ENCODE results near the gene MYPOP. TPM values are rescaled to one million over a fixed set of nuclear protein-coding genes. Genes with fewer than 3 reads are reported as not detected.

The MYPOP gene
- total and polyA plus RNA-seq, 10 of the 15 experiments (the other 5 are each of a cell fraction or from before 2014, with no cell fraction given) = 0.47 to 9.4 (median 1.4) TPM

DNA sequence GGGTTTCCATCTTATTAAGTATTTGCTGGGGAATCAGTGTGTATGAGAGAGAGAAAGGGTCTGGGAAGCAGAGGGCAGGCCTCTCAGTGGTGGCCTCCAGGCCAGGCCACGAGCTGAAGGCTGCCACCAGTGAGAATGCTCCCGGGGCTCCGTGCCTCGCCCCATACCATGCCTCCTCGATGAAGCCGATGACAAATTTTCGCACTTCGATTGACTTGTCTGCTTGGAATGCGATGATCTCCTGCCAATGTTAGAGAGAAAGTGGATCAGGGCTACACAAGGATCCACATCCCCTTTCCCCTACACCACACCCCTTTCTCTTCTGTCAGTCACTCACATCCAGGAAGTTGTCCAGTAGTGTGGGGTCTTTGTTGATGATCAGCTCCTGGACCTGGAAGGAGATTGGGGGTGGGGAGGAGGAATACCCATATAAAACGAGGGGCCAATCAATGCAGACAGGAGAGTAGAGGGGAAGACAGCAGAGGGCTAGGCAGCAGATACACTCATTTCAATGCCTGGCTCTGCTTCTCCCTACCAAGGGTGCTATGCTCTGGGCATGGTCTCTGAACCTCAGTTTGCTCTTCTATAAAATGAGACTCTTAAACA, 50.2 kb downstream of the MYPOP start:
- Histone ChIP-seq H3K9me3 (replicated peaks; ENCODE audit: control insufficient read depth, insufficient read depth, low read length) (no peaks in the 10 kb centered on the region), H3K4me1 (ENCODE audit: control insufficient read depth, insufficient read depth, low read length) (no peaks in the 10 kb centered on the region), H3K9ac (ENCODE audit: control insufficient read depth, insufficient read depth, low read length) (no peak overlapping the region), H3K79me2 (ENCODE audit: control insufficient read depth, insufficient read depth, low read length) (peaks cover 2% of the 10 kb centered on the region; the same call in 1 of the 2 replicates), H3K36me3 (ENCODE audit: control insufficient read depth in 2 of 2, insufficient read depth in 2 of 2, low read length in 1 of 2) (peaks cover 33 to 51% of the 10 kb centered on the region in 2 experiments), H3K27me3 (replicated peaks in 1 of 2; ENCODE audit: control insufficient read depth in 2 of 2, insufficient read depth in 2 of 2, low read length in 1 of 2) (no peaks in the 10 kb centered on the region), H3K27ac (ENCODE audit: control insufficient read depth, insufficient read depth) (no peak overlapping the region), H3K4me3 (no peak overlapping the region), H4K20me1 (ENCODE audit: control insufficient read depth, insufficient read depth) (no peaks in the 10 kb centered on the region), H3K4me2 (ENCODE audit: control insufficient read depth, insufficient read depth) (no peak overlapping the region), H2AFZ (ENCODE audit: control insufficient read depth, low read depth, low read length) (no peak overlapping the region)
- WGBS (ENCODE audit: insufficient coverage, insufficient replicate concordance, low lambda C conversion rate, missing lambda C conversion rate) = 95% methylated on average over 10 of the region's 10 CpGs
- ChIA-PET POLR2A (no interaction called here), RAD21 (ENCODE audit: unreplicated experiment) (no interaction called here), SMC1A (ENCODE audit: uncharacterized antibody, unreplicated experiment) (no interaction called here), CTCF (interaction anchor here (0.5 to 0.8 kb wide), 2 partner anchors 35 to 55 kb away, joined by 3 to 4 read pairs; no protein-coding TSS in a partner anchor)
- FAIRE-seq (no peak), ATAC-seq (no peak), DNase-seq (ENCODE audit: low read depth, low spot score) (no peak)
- TF ChIP-seq RBBP5 (conservative IDR thresholded peaks at IDR 0.05) (no peak), BRCA1 (IDR thresholded peaks at IDR 0.05; ENCODE audit: low read depth, low read length) (no peak), KAT2A (conservative IDR thresholded peaks at IDR 0.05; ENCODE audit: control insufficient read depth, low read depth, low read length) (no peak)
- TF ChIP-seq, protein P1, sequence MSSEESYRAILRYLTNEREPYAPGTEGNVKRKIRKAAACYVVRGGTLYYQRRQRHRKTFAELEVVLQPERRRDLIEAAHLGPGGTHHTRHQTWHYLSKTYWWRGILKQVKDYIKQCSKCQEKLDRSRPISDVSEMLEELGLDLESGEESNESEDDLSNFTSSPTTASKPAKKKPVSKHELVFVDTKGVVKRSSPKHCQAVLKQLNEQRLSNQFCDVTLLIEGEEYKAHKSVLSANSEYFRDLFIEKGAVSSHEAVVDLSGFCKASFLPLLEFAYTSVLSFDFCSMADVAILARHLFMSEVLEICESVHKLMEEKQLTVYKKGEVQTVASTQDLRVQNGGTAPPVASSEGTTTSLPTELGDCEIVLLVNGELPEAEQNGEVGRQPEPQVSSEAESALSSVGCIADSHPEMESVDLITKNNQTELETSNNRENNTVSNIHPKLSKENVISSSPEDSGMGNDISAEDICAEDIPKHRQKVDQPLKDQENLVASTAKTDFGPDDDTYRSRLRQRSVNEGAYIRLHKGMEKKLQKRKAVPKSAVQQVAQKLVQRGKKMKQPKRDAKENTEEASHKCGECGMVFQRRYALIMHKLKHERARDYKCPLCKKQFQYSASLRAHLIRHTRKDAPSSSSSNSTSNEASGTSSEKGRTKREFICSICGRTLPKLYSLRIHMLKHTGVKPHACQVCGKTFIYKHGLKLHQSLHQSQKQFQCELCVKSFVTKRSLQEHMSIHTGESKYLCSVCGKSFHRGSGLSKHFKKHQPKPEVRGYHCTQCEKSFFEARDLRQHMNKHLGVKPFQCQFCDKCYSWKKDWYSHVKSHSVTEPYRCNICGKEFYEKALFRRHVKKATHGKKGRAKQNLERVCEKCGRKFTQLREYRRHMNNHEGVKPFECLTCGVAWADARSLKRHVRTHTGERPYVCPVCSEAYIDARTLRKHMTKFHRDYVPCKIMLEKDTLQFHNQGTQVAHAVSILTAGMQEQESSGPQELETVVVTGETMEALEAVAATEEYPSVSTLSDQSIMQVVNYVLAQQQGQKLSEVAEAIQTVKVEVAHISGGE (CRISPR knock-in tag; IDR thresholded peaks at IDR 0.05) = no peak
- TF ChIP-seq, protein P2, sequence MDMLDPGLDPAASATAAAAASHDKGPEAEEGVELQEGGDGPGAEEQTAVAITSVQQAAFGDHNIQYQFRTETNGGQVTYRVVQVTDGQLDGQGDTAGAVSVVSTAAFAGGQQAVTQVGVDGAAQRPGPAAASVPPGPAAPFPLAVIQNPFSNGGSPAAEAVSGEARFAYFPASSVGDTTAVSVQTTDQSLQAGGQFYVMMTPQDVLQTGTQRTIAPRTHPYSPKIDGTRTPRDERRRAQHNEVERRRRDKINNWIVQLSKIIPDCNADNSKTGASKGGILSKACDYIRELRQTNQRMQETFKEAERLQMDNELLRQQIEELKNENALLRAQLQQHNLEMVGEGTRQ (IDR thresholded peaks at IDR 0.05; ENCODE audit: borderline replicate concordance, low read depth, low read length) = no peak
- TF ChIP-seq, protein P3, sequence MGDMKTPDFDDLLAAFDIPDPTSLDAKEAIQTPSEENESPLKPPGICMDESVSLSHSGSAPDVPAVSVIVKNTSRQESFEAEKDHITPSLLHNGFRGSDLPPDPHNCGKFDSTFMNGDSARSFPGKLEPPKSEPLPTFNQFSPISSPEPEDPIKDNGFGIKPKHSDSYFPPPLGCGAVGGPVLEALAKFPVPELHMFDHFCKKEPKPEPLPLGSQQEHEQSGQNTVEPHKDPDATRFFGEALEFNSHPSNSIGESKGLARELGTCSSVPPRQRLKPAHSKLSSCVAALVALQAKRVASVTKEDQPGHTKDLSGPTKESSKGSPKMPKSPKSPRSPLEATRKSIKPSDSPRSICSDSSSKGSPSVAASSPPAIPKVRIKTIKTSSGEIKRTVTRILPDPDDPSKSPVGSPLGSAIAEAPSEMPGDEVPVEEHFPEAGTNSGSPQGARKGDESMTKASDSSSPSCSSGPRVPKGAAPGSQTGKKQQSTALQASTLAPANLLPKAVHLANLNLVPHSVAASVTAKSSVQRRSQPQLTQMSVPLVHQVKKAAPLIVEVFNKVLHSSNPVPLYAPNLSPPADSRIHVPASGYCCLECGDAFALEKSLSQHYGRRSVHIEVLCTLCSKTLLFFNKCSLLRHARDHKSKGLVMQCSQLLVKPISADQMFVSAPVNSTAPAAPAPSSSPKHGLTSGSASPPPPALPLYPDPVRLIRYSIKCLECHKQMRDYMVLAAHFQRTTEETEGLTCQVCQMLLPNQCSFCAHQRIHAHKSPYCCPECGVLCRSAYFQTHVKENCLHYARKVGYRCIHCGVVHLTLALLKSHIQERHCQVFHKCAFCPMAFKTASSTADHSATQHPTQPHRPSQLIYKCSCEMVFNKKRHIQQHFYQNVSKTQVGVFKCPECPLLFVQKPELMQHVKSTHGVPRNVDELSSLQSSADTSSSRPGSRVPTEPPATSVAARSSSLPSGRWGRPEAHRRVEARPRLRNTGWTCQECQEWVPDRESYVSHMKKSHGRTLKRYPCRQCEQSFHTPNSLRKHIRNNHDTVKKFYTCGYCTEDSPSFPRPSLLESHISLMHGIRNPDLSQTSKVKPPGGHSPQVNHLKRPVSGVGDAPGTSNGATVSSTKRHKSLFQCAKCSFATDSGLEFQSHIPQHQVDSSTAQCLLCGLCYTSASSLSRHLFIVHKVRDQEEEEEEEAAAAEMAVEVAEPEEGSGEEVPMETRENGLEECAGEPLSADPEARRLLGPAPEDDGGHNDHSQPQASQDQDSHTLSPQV (IDR thresholded peaks at IDR 0.05) = no peak
- TF ChIP-seq, protein P4, sequence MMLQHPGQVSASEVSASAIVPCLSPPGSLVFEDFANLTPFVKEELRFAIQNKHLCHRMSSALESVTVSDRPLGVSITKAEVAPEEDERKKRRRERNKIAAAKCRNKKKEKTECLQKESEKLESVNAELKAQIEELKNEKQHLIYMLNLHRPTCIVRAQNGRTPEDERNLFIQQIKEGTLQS (IDR thresholded peaks at IDR 0.05; ENCODE audit: borderline replicate concordance, extremely low read depth, low read depth, low read length) = no peak
- BruUV-seq (replicated peaks) = no TSS peak
- intact Hi-C loops (cut with micrococcal nuclease; ENCODE audit: unreplicated experiment) = no loop called here
- in situ Hi-C loops (cut with MboI) = no loop called here

Measured in GM12878 (cell line).